Fibroblast of skin of scalp (primary cell): ENCODE data around the gene ANKLE2.
A peak's percentile ranks its signal among the peaks of the same experiment; 100 is the strongest.

Experiments used
- DNase-seq: peaks from one replicate; pipeline ENCODE4 v3.0.0-alpha.2; 2013

ANKLE2 gene

GRCh38 chr12:132743831-132744230, 17.8 kb downstream of the ANKLE2 start:
- DNase-seq, result no peak

DNA sequence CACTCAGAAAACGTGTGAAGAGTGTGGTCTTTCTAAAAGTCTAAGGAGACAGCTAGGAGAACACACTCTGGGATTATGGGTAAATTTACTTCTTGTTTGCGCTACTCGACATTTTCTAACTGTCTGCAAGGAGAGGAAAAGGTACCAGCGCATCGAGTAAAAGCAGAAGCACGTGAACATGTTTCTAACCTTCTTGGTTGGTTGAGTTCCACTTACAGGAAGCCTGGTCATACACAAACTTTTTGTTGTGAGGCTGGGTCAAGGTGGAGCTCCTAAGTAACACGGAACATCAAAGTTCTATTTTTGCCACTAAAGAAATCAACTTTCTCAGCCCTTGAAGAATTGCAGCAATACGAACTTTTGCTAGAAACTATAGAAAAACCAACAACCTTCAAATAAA, 20.0 kb downstream of the ANKLE2 start:
- DNase-seq, result no peak

GRCh38 chr12:132740652-132741051, 21.0 kb downstream of the ANKLE2 start:
- no peak for DNase-seq

DNA sequence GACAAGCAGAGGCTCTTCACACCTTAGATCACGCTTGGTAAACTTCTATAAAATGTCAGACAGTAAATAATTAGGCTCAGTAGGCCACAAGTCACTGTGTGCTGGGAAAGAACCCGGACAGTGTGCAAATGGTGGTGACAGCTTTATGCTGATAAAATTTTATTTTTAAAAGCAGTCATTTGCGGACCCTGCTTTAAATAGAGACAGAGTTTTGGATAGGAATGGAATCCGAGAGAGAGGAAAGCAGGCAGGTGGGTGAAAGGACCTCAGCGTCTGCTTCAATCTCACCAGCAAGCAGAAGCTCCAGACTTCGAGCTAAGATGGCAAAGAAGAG, 21.4 kb downstream of the ANKLE2 start:
- no peak for DNase-seq

DNA sequence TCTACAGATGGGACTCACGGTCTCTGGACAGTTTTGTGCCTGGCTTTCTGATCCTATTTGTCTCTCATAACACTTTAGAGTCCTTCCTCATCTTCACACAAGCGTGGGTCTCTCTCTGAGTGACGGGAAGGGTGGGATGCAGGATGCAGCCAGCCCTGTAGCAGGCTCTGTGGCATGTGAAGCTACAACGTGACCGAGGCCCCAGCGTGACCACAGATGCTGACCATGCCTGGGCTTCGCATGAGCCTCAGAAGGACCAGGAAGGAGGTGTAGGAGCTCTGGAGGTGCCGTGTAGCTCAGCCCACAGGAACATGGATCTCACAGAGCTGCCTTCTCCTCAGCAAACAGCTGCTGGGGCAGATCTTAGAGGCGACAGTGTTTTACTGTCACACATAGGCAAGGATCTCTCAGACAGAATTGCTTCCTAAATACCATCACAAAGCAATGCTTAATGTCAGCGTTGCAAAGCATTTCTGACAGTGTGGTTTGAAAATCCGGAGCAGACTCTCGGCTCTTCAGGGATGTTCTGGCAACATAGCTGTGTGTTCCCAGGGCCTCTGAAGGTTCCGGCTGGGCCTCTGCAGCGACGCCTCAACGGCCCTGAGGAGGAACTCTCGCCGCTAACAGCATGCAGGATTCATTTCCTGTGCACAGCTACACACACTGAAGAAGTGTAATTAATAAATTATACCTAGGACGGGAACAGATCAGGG, 21.9 kb downstream of the ANKLE2 start:
- DNase-seq, result no peak

GRCh38 chr12:132736913-132737312, 24.7 kb downstream of the ANKLE2 start:
- DNase-seq, result no peak

DNA sequence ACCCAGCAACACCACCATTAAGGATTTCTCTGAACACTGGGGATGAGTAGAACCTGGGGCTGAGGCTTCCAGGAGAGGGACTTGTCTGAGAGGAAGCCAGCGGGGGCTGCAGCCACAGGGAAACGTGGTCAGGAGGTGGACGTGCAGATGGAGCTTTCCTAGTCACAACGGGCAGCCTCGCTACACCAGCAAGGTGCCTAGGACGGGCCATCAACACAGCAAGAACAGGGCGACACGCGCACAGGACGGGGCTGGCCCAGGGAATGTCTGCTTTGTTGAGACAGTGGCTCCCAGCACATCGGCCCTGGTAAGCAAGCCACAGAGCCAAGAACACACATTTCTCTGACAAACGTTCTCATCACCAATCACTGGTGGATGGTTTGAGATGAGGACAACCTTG, 25.3 kb downstream of the ANKLE2 start:
- no peak for DNase-seq

DNA sequence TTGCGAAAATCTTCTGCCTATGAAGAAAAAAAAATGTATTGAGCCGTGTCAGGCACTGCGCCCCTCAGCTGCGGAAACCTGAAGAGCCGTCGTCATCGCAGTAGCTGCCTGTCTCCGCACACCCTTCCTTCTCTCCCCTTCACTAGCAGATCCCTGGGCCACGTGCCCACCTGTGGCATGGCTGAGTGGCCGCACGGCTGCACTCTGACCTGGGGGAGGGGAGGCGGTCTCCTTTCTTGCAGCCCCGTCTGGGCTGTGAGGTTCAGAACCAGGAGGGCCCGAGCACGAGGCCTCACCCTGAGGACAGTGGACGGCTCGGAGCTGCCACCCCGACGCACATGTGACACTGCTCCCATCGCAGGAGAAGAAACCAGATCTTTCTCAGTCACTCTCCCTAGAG, 26.1 kb downstream of the ANKLE2 start:
- no peak for DNase-seq

DNA sequence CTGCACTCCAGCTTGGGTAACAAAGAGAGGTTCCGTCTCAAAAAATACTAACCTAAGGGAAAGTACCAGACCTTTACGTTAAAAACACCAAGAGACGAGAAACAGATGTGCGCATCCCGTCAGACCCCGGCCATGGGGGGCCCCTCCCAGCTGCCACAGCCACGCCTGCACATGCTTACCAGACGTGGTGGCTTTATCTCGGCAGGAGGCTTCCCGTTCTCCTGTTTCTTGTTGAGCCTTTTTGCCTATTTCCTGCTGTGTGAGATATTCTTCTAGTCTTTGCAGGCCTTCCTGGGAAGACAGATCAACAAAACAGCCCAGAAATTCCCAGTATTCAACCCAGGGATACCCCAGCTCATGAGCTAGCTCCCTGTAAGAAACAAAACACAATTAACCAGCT, 27.4 kb downstream of the ANKLE2 start:
- DNase-seq, result peak; percentile 83

DNA sequence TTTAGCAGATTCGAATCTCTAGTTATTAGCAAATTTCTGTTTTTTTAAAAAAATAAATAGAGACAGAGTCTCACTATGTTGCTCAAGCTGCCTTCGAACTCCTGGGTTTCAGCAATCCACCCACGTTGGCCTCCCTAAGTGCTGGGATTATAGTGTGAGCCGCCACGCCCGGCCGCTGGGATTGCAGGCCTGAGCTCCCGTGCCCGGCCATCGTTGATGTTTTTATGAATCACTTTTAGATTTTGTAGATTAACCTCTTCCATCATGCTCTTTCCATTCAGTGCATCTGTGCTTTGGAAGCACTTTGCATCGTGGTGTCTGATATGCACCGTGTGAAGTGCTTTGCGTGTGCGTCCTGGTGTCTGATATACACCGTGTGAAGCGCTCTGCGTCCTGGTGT, 30.1 kb downstream of the ANKLE2 start:
- no peak for DNase-seq

DNA sequence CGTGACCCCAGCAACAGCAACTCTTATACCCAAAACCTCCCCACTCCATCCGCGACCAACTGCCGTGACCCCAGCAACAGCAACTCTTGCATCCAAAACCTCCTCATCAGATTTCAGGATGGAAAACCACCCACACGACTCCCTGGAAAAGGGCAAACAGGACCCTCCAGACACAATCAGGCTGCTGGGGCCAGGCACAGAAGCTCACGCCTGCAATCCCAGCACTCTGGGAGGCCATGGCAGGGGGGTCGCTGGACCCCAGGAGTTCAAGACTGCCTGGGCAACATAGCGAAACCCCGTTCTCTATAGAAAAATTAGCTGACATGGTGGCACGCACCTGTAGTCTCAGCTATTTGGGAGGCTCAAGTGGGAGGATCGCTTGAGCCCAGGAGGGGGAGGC, 31.3 kb downstream of the ANKLE2 start:
- no peak for DNase-seq

- DNase-seq, result no peak
These were observed 31.9 kb downstream of the ANKLE2 start for GRCh38 chr12:132729541-132730320.

DNA sequence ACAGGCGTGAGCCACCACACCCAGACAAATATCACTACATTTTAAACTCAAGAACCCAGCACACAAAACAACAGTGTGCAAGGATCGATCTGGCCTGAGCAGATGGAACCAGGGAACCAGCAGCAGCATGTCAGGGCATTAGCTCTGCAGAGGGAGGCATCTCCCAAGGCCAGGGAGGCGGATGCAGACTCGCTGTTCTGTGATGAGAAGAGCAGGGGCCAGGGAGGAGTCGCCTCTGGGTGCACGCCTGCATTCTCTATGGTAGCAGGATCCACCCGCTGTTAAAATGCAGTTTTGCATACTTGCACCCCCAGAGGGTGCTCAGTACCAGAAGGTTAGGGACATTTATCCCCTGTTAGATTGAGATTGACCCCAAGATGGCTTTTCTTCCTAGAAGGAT, 33.1 kb downstream of the ANKLE2 start:
- DNase-seq, result no peak

- DNase-seq, result no peak
These were observed 34.4 kb downstream of the ANKLE2 start for GRCh38 chr12:132727091-132727794.

DNA sequence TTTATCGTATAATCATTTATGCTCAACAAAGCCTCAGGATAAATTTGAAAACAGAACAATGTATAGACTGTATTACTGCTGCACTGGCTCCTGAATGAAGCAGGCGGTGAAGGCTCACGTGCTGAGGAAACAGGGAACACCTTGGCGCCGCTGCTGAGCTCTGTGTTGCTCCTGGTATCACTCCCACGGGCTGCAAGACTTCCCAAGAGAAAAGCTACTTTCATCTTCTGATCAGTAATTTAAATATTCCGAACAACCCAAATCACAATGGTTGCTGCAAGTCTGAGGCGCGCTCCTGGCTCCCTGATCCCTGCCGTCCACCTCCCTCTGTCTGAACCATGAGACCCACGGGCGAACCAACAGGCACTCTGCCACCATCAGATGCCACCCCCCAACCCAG, 35.2 kb downstream of the ANKLE2 start:
- DNase-seq, result no peak

- peak; percentile 19 for DNase-seq
These were observed 37.0 kb downstream of the ANKLE2 start for GRCh38 chr12:132724506-132725241.

GRCh38 chr12:132723764-132724140, 37.9 kb downstream of the ANKLE2 start:
- no peak for DNase-seq

- no peak for DNase-seq
These were observed 38.4 kb downstream of the ANKLE2 start for GRCh38 chr12:132723015-132723763.

DNA sequence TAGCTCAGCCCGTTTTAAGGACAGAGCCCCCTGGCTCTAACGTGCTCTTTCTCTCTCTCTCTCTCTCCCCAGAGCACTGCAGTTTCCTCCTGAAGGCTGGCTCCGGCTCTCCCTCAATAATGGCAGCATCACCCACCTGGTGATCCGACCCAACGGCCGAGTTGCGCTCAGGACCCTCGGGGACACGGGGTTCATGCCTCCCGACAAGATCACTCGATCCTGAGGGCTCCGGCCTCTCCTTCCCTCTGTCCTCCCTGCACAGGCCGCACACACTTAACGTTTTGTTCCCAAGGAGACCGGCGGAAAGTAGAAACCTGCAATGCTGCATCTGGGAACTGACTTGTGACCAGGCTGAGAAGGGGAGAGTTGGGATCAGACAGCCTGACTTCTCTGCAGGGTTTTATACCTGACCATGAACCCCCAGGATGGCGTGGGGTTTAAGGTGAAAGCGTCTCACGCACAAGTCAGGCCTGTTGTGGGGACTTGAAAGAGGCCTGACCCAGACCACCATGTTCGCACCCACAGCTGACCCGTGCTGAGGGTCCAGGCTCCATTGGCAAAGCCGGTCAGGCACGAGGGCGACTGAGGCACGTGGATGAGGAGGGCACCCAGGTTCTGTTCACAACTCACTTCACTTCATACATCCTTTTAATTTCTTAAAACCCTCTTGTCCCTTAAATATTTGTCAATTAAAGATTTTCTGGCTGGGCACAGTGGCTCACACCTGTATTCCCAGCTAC, 40.9 kb downstream of the ANKLE2 start:
- DNase-seq, result no peak

GRCh38 chr12:132719954-132720324, 41.7 kb downstream of the ANKLE2 start:
- no peak for DNase-seq

DNA sequence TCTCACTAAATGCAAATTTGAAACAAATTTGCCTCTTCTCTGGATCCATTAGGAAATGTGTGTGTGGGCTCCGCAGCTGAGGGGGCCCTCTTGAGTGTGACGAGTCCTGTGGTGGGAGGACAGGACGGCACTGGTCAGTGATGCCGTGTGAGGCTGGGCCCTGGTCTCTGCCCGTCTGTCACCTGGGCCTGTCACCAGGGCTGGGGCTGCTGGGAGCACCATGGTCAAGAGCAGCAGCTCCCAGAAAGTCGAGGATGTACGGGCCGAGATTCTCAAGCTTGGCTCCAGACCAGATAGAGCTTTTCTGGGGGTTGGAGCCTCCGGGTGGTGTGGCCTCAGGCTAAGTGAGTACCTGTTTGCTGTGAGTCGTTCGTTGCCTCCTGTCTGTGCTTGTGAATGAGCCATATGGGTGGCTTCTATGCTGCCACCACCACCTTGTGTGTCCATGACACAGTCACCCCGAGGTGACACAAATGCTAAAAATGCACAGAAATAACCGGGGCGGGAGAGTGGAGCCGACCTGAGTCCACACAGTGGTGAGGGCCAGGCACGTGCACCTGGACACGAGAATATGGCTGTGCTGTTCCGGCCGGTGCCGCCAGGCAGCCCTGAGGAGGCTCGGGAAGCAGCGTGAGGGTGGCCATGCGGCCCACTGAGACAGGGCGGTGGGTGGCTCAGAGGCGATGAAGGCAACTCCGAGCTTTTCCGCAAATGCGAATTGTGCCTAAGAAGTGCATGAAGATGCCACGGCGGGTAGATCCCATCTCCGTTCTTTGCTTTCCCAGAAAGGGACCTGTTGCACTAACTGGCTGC, 42.3 kb downstream of the ANKLE2 start:
- DNase-seq, result no peak
